NCI-H1048 (cell line): Measurements from ENCODE around the gene C17orf78.
"Not testable (repeated sequence)": the region's sequence is repeated elsewhere in the genome, so short reads cannot be mapped to it uniquely, and the experiment has no call there.

Source experiments
- DNase-seq: peaks from one replicate; lab custom pipeline; 2025; lab: John Stamatoyannopoulos, UW

Gene C17orf78

DNA sequence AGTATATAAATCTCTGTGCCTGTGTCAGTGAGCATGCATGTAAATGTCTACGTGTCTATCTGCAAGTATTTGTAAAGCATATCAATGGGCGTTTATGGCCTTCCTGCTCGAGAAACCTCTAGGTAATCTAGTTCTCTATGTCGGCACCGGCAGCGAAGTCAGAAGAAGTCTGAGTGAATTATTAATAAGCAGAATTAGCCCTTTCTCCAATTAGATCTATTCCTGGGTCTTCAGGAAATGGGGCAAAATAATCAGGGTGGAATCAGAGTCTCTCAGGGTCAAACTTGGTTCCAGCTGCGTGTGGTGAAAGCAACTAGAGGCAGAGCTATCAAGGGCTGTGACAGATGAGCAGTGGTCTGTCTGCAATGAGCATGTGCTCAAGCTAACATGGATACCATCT, at the start of gene C17orf78:
C17orf78 (plus strand) TSS at position 280 of the 400 bp plus-strand sequence; CDS start at position 388, 108 bp downstream.
- no peak for DNase-seq

GRCh38 chr17:37327341-37328090, 48.3 kb upstream of the C17orf78 start:
- no peak for DNase-seq

DNA sequence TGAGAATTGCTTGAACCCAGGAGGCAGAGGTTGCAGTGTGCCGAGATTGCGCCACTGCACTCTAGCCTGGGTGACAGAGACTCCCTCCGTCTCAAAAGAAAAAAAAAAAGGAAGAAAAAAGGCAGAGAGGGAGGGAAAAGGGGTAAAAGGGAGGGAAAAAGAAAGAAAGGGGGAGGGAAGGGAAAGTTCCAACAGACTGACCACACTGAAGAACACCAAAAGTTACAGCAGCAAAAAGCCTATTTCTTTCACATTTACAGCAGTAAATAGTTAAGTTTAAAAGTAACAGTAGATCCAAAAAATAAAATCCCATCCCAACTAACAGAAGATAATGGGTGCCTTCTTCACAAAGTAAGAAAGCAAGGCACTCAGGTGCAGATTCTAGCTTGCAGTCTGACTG, 36.9 kb upstream of the C17orf78 start:
- DNase-seq = no peak

GRCh38 chr17:37339321-37339720, 36.5 kb upstream of the C17orf78 start:
- DNase-seq = no peak

GRCh38 chr17:37340804-37341203, 35.0 kb upstream of the C17orf78 start:
- DNase-seq = no peak

DNA sequence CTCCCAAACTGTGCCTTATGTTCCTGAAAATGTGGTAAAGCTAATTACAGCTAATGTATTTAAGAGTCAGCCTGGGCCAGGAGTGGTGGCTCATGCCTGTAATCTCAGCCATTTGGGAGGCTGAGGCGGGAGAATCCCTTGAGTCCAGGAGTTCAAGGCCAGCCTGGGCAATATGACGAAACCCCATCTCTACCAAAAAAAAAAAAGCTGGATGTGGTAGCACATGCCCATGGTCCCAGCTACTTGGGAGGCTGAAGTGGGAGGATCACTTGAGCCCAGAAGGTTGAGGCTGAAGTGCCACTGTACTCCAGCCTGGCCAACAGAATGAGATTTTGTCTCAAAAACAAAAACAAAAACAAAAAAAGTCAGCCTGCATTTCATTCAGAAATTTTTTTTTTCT, 33.2 kb upstream of the C17orf78 start:
- DNase-seq = no peak

DNA sequence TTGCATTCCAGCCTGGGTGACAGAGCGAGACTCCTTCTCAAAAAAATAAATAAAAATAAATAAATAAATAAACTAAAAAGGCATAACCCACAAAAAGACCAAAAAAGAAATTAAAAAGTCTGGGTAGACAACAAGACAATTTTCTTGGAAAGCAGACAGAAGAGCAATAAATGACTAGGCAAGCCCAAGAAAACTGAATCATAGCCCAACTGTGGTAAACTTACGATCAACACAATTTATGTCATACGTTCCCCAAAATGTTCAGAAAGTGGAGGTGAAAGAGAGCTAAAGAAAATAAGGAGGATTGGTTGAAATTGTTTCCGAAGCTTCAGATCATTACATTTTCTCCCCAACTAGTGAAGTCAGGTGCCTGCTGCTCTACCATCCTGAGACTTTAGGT, 31.3 kb upstream of the C17orf78 start:
- DNase-seq = no peak

- DNase-seq = not testable (repeated sequence)
Measured at GRCh38 chr17:37346863-37347402, 28.9 kb upstream of the C17orf78 start.

DNA sequence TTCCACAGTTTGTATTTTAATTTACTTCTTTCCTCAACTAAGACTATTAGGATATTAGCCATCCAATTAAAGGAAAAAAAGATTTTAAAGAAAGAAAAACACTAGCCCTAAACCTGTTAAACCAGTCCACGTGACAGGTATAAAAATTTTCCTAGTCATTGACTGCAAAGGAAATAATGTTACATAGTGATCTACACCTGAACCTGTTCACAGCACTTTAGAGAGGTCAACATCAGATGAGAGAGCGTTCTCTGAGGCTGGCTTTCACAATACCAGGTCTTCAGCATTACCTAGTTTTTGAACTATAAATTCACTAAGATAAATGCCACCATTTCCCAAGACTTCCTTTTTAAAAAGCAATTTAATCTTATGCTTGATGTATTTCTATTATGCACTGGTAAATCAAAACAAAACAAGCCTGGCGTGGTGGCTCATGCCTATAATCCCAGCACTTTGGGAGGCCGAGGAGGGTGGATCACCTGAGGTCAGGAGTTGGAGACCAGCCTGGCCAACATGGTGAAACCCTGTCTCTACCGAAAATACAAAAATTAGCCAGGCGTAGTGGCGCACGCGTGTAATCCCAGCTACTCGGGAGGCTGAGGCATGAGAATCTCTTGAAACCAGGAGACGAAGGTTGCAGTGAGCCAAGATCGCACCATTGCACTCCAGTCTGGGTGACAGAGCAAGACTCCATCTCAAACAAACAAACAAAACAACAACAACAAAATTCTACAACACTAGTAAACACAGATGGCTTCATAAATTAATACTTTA, 18.8 kb upstream of the C17orf78 start:
- DNase-seq = not testable (repeated sequence)

- DNase-seq = peak; percentile 30
Measured at GRCh38 chr17:37358098-37358829, 17.5 kb upstream of the C17orf78 start.

- DNase-seq = peak; percentile 59
Measured at GRCh38 chr17:37358830-37359681, 16.7 kb upstream of the C17orf78 start.

DNA sequence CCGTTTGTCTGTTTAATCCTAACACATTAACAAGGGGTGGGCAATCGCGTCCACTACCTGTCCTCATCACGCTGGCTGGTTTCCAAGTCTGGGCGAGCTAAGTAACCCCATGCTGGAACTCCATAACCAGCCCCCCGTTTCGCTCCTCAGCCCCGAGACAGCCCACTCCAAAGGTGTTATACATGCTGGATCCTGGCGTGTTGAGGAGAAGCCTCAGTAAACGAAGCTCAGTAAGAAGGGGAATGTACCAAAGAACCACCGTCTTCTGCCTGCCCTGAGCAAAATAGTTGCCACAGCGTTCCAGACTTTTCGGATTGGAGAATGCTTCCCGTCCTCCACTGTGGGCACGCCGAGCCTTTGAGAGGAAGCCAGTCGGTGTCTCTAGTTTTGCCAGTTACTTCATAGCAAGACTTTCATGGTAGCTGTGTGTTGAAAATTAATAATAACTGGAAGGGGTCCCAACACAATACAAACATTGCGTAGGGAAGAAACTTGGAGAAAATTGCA, 16.1 kb upstream of the C17orf78 start:
- no peak for DNase-seq

GRCh38 chr17:37360632-37361031, 15.2 kb upstream of the C17orf78 start:
- DNase-seq = no peak

DNA sequence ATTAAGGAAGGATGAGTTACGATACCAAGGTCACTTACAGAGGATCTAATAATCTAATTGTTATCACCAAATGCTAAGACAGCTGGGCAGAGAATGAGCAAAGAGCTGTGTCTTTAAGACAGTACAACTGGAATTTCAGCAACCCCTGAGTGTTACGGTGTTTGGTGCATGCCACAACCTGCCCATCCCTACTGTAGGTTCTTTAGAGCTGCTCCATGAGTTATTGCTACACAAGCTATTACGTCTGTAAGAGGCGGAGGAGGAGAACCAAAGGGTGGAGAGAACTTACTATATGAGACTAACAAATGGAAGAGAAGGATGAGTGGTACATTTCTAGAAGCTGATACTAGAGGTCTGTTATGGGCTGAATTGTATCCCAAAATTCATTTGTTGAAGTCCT, 14.2 kb upstream of the C17orf78 start:
- no peak for DNase-seq

DNA sequence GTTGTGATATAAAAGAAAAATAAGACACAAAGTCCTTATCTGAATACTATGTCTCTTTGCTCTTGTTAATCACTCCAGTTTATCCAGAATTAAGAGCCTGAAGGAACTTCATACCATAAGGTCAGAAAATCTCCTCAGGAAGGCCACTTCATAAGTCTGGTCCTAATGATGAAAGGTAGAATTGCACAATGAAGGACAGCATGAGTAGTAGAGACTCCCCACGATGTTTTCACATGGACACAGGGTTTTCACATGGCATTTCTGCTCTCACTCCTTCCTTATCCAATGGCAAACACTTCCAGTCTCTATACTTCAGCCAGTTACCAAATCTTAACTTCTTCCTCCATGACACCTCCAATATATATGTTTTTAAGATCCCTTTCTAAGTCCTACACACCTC, 10.2 kb upstream of the C17orf78 start:
- DNase-seq = no peak

DNA sequence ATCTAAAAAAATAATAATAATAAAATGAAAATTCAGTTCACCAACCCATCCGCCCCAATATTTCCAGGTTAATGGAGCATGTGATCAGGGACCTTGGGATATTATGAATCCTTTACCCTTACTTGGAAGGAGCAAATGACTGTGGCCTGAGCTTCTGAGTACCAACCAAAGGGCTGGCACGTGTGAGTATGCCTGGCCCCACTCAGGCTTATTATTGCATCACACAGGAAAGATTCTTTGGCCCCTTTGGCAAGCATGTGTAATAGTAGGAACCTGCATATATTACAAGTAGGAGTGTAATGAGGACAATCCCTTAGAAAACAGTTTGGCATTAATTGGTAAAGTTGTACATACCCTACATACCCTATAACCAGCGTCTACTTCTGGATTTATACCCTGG, 7.2 kb upstream of the C17orf78 start:
- no peak for DNase-seq

- DNase-seq = peak; percentile 35
Measured at GRCh38 chr17:37373530-37374159, 2.1 kb upstream of the C17orf78 start.

DNA sequence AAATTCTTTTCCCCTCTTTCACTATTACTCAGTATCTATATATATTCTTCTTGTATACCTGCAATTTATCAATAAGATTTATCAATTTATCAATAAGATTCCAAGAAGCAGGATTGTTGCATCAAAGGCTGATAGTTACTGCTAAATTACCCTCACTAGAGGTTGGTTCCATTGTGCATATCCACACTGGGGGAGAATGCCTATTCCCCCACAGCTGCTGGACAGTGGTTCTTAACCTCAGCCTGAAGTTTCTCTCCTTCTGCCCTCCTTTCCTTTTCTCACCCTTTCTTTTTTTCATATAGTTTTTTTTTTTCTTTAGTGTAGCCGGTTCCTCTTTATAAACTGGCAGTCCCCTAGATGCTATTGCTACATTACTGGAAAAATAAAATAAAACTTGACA, 6.3 kb downstream of the C17orf78 start:
- DNase-seq = no peak

DNA sequence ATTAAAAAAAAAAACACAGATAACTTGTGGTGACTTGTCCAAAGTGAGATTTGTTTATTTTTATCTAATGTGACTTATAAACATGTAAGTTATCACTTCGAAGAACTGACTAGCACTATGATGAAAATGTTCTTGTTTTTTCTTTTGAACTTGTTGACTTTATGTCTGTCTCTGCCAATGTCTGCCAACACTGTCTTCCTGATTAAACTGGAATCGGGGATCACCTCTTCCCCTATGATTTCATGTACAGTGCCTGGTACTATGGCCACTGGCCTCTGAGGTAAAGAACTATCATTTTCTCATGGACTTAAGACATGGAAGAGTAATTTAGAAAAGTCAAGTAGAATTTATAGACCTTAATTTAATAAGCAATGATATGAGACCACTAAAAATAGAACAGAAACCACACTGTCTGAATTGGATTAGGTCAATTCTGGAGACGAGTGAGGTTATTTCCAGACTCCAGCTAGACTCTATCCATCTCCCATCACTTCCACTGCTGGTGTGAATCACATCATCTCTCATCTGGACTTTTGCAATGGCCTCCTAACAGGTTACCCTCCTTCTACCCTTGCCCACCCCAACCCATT, 8.9 kb downstream of the C17orf78 start:
- DNase-seq = no peak

DNA sequence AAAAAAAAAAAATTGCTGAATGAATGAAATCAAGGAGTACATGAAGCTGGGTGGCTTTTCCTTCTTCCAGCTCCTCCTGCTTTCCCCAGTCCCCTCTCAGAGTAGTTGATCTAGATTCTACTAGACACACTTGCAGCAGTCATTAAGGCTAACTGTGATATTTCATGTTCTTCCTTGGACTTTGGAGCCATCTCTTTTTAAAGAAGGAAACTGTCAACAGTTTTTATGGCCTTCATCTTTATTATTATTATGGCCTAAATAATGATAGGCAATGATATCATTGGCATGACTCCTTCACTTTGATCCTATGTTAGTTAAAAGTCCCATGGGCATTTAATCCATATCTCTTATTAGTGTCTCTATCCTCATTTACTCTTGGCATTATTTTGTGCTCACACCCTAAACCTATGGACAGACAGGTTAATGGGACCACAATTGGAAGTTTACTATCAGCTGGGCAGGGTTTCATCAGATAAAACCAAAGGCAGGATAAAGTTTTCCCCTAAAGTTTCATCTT, 9.7 kb downstream of the C17orf78 start:
- no peak for DNase-seq
